Liver (tissue), 9 donors: Measurements from ENCODE around the gene ESRRA. TPM values are rescaled to one million over a fixed set of nuclear protein-coding genes. Genes with fewer than 3 reads are reported as not detected.
A peak's percentile ranks its signal among the peaks of the same experiment; 100 is the strongest.

Experiments used
- DNase-seq: peaks from one replicate; pipeline ENCODE4 v3.0.0-alpha.2; 2017; ENCODE audit warnings: low spot score
- H3K27ac ChIP-seq, 2 donors: one replicate each; pipeline ENCODE4 v1.7.0; 2013; ENCODE audit warnings: inconsistent platforms in 2 of 2, low read length in 2 of 2, control low read depth in 1 of 2, low read depth in 1 of 2, mild to moderate bottlenecking in 1 of 2
- H3K27me3 ChIP-seq, 4 donors: one replicate each; pipeline versions ENCODE4 v1.6.1 to v1.7.0; 2013; ENCODE audit warnings: low read length in 3 of 4, inconsistent platforms in 1 of 4, mild to moderate bottlenecking in 1 of 4, moderate library complexity in 1 of 4; ENCODE audit not compliant: control insufficient read depth in 4 of 4, insufficient read depth in 4 of 4
- H3K36me3 ChIP-seq, 4 donors: one replicate each; pipeline versions ENCODE4 v1.6.1 to v1.7.0; 2013; ENCODE audit warnings: low read length in 3 of 4, mild to moderate bottlenecking in 3 of 4, low read depth in 1 of 4, moderate library complexity in 1 of 4; ENCODE audit not compliant: control insufficient read depth in 4 of 4, insufficient read depth in 3 of 4
- H3K4me1 ChIP-seq, 4 donors: one replicate each; pipeline versions ENCODE4 v1.6.1 to v1.7.0; 2013; ENCODE audit warnings: low read length in 3 of 4, mild to moderate bottlenecking in 3 of 4, moderate library complexity in 1 of 4; ENCODE audit not compliant: control insufficient read depth in 4 of 4, insufficient read depth in 4 of 4
- H3K4me3 ChIP-seq, 3 donors: one replicate each; pipeline versions ENCODE4 v1.6.1 to v1.7.0; 2013; ENCODE audit warnings: low read length in 3 of 3, control low read depth in 1 of 3, low read depth in 1 of 3, mild to moderate bottlenecking in 1 of 3
- H3K9ac ChIP-seq, 2 donors: one replicate each; pipeline ENCODE4 v1.7.0; 2013; ENCODE audit warnings: low read length in 2 of 2, mild to moderate bottlenecking in 2 of 2, moderate library complexity in 2 of 2, control low read depth in 1 of 2, low read depth in 1 of 2
- H3K9me3 ChIP-seq, 4 donors: one replicate each; pipeline versions ENCODE4 v1.6.1 to v1.7.0; 2013; ENCODE audit warnings: low read length in 3 of 4; ENCODE audit not compliant: control insufficient read depth in 4 of 4
- FOXA2 ChIP-seq: IDR thresholded peaks from 2 replicates; pipeline ENCODE4 v1.6.1; 2016; ENCODE audit warnings: antibody characterized with exemption
- JUND ChIP-seq, 2 donors: IDR thresholded peaks; 2 replicates each; pipeline ENCODE4 v1.6.1; 2016; ENCODE audit warnings: antibody characterized with exemption in 2 of 2
- RAD21 ChIP-seq, 2 donors: IDR thresholded peaks; 2 replicates each; pipeline ENCODE4 v1.6.1; 2016; ENCODE audit warnings: antibody characterized with exemption in 2 of 2, mild to moderate bottlenecking in 2 of 2
- RXRA ChIP-seq, 2 donors: IDR thresholded peaks; 2 replicates each; pipeline ENCODE4 v1.6.1; 2017 to 2018; ENCODE audit warnings: antibody characterized with exemption in 2 of 2, mild to moderate bottlenecking in 1 of 2
- SP1 ChIP-seq: IDR thresholded peaks from 2 replicates; pipeline ENCODE4 v1.6.1; 2018; ENCODE audit warnings: antibody characterized with exemption, mild to moderate bottlenecking
- ZBTB33 ChIP-seq: IDR thresholded peaks from 2 replicates; pipeline ENCODE4 v1.6.1; 2016; ENCODE audit warnings: antibody characterized with exemption
- WGBS: extraction: QIAGEN DNeasy Blood & Tissue Kit; methylation state at CpG from one replicate; pipeline ENCODE4 v1.1.7; 2013; 5-methylcytosine and 5-hydroxymethylcytosine counted together
- polyA plus RNA-seq, 2 donors: library from polyadenylated mRNA; stranded (reverse) in 1 of 2; unstranded in 1 of 2; fragments of 200-250 nt in 1 of 2; fragments of >200 nt in 1 of 2; fragmentation: Nextera tagmentation in 1 of 2; extraction: Ambion mirVana in 1 of 2; gene quantifications; one replicate each; pipeline versions ENCODE4 v1.2.1 to v1.2.3, GENCODE V29; 2013 to 2015
- total RNA-seq, 2 donors: library from RNA; depleted of rRNA; stranded (reverse); fragments of >200 nt; gene quantifications; one replicate each; pipeline ENCODE4 v1.2.3, GENCODE V29; 2014
- TF ChIP-seq, protein P1 (sequence below): IDR thresholded peaks from 2 replicates; pipeline ENCODE4 v1.6.1; 2016; ENCODE audit warnings: antibody characterized with exemption, mild to moderate bottlenecking
- TF ChIP-seq, protein P2 (sequence below): fragments of 150-350 bp; IDR thresholded peaks from 2 replicates; pipeline ENCODE4 v1.5.1; 2017; ENCODE audit warnings: improper control_type of control experiment, low read depth, low read length; ENCODE audit not compliant: missing input control
- TF ChIP-seq, protein P3 (sequence below): IDR thresholded peaks from 2 replicates; pipeline ENCODE4 v1.6.1; 2016; ENCODE audit warnings: antibody characterized with exemption
- donor health status: healthy.
- donor health status: healthy.
- donor health status: healthy.
- donor health status: healthy.
- donor health status: healthy.

ESRRA gene
- total and polyA plus RNA-seq, 4 donors, result 13.9 to 64.8 (median 37.5) TPM

DNA sequence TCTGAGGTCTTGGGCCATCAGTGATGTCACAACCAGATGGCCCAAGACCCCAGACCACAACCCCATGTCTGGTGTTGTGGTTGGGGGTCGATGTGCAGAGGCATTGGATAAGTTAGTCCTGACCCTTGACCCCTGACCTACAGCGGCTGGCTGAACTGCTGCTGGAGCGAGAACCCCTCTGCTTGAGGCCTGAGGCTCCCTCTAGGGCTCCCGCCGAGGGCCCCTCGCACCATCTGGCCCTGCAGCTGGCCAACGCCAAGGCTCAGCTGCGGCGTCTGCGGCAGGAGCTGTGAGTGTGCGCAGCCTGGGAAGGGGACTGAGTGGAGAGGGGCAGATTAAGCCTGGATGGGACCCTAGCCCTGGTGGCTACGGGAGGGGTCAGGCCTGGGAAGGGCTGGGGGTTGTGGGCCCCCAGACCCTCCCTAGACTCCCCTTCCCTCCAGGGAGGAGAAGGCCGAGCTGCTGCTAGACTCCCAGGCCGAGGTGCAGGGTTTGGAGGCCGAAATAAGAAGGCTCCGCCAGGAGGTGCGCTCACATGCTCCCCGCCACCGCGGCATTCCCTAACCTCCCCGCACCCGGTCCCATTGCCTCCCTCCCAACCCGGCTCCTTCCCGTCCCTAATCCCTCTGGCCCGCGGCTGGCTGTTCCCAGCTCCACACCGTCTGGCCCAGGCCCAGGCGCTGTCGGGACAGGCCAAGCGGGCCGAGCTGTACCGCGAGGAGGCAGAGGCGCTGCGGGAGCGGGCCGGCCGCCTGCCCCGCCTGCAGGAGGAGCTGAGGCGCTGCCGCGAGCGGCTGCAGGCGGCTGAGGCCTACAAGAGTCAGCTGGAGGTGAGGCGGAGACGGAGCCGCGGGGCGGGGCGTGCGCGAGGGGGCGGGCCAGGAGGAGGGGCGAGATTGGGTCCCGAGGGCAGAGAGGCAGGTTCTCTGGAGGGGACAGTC lies 36.8 kb downstream of the ESRRA start:
- H3K36me3 ChIP-seq, result no peaks in the 10 kb centered on the region
- no peaks in the 10 kb centered on the region for H3K27me3 ChIP-seq
- H3K9me3 ChIP-seq, result no peaks in the 10 kb centered on the region
- peak overlapping the region; percentile 2 to 62 for H3K27ac ChIP-seq
- 29% methylated on average over 55 of the region's 55 CpGs for WGBS
- TF ChIP-seq JUND (IDR thresholded peaks at IDR 0.05) (no peak), RAD21 (IDR thresholded peaks at IDR 0.05) (peak in 1 of 2 donors; percentile 66), SP1 (peak; percentile 27)
- TF ChIP-seq, protein P1, sequence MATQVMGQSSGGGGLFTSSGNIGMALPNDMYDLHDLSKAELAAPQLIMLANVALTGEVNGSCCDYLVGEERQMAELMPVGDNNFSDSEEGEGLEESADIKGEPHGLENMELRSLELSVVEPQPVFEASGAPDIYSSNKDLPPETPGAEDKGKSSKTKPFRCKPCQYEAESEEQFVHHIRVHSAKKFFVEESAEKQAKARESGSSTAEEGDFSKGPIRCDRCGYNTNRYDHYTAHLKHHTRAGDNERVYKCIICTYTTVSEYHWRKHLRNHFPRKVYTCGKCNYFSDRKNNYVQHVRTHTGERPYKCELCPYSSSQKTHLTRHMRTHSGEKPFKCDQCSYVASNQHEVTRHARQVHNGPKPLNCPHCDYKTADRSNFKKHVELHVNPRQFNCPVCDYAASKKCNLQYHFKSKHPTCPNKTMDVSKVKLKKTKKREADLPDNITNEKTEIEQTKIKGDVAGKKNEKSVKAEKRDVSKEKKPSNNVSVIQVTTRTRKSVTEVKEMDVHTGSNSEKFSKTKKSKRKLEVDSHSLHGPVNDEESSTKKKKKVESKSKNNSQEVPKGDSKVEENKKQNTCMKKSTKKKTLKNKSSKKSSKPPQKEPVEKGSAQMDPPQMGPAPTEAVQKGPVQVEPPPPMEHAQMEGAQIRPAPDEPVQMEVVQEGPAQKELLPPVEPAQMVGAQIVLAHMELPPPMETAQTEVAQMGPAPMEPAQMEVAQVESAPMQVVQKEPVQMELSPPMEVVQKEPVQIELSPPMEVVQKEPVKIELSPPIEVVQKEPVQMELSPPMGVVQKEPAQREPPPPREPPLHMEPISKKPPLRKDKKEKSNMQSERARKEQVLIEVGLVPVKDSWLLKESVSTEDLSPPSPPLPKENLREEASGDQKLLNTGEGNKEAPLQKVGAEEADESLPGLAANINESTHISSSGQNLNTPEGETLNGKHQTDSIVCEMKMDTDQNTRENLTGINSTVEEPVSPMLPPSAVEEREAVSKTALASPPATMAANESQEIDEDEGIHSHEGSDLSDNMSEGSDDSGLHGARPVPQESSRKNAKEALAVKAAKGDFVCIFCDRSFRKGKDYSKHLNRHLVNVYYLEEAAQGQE, result no peak
- TF ChIP-seq, protein P2, sequence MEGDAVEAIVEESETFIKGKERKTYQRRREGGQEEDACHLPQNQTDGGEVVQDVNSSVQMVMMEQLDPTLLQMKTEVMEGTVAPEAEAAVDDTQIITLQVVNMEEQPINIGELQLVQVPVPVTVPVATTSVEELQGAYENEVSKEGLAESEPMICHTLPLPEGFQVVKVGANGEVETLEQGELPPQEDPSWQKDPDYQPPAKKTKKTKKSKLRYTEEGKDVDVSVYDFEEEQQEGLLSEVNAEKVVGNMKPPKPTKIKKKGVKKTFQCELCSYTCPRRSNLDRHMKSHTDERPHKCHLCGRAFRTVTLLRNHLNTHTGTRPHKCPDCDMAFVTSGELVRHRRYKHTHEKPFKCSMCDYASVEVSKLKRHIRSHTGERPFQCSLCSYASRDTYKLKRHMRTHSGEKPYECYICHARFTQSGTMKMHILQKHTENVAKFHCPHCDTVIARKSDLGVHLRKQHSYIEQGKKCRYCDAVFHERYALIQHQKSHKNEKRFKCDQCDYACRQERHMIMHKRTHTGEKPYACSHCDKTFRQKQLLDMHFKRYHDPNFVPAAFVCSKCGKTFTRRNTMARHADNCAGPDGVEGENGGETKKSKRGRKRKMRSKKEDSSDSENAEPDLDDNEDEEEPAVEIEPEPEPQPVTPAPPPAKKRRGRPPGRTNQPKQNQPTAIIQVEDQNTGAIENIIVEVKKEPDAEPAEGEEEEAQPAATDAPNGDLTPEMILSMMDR, result peak; percentile 31
- peaks cover 0 to 12% (median 7%) of the 10 kb centered on the region in 4 donors for H3K4me1 ChIP-seq
- DNase-seq, result peak; percentile 99
- H3K4me3 ChIP-seq, result peak overlapping the region in 1 of 3 donors; percentile 34
- no peak overlapping the region for H3K9ac ChIP-seq

DNA sequence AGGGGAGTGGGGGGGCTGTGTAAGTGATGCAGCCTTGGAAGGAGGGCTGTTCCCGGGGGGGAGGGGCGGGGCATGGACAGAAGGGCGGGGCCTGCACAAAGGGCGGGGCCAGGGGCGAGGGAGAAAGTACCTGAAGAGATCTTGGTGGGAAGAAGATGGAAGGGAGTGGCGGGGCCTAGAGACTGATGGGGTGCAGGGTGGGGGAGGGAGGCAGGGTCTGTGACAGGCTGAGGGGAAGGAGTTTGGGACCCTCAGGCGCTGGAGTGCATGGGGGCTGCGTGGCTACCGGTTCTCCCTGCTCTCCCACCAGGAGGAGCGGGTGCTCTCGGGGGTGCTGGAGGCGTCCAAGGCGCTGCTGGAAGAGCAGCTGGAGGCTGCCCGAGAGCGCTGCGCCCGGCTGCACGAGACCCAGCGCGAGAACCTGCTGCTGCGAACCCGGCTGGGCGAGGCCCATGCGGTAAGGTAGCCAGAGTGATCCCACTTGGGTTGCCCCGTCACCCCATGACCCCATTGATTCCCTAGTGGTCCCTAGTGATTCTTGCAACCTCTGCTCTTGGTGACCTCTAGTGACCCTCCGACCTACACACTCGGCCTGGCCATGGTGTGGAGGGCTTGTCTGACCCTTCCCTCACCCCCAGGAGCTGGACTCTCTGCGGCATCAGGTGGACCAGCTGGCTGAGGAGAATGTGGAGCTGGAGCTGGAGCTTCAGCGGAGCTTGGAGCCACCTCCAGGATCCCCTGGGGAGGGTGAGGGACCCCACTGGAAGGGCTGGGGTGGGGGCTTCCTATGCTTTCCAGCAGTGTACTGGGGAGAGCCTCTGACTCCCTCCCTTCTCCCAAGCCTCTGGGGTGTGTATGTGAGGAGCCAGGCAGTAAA lies 37.8 kb downstream of the ESRRA start:
- 54% methylated on average over 29 of the region's 29 CpGs for WGBS
- TF ChIP-seq, protein P1, result no peak
- TF ChIP-seq, protein P2, result no peak
- TF ChIP-seq ZBTB33, result no peak
- TF ChIP-seq, protein P3, sequence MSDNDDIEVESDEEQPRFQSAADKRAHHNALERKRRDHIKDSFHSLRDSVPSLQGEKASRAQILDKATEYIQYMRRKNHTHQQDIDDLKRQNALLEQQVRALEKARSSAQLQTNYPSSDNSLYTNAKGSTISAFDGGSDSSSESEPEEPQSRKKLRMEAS, result no peak
- no peak for TF ChIP-seq FOXA2
- no peak for TF ChIP-seq RXRA (IDR thresholded peaks at IDR 0.05)
- peak overlapping the region in 1 of 3 donors; percentile 34 for H3K4me3 ChIP-seq

More for the DNA sequence above, 37.8 kb downstream of the ESRRA start:
- Histone ChIP-seq H3K9ac (no peak overlapping the region), H3K27me3 (no peaks in the 10 kb centered on the region), H3K27ac (no peak overlapping the region), H3K9me3 (no peaks in the 10 kb centered on the region), H3K36me3 (no peaks in the 10 kb centered on the region), H3K4me1 (peaks cover 0 to 12% (median 7%) of the 10 kb centered on the region in 4 donors)
- no peak for DNase-seq
